Stomach (tissue), 4 donors: Measurements from ENCODE around the gene SNX33.

ENCODE experiments used
- CTCF ChIP-seq, 7 experiments: fragments of 450-650 bp in 4 of 7; fragments of 200-600 bp in 3 of 7; sonication (generic) in 3 of 7; IDR thresholded peaks; one replicate each; pipeline ENCODE4 v1.5.1; 2016 to 2019; ENCODE audit warnings: antibody characterized with exemption in 7 of 7, control low read depth in 2 of 7, mild to moderate bottlenecking in 1 of 7
- EP300 ChIP-seq: sonication (generic); formaldehyde crosslinking; IDR thresholded peaks from one replicate; pipeline ENCODE4 v1.6.1; 2017; ENCODE audit warnings: antibody characterized with exemption
- POLR2A ChIP-seq, 4 donors: fragments of 450-650 bp; IDR thresholded peaks; one replicate each; pipeline ENCODE4 v1.6.1; 2016; ENCODE audit warnings: antibody characterized with exemption in 4 of 4, control low read depth in 2 of 4, mild to moderate bottlenecking in 1 of 4, moderate library complexity in 1 of 4

GRCh38 chr15:75646112-75646943 is 1.4 kb upstream of the SNX33 start:
- TF ChIP-seq POLR2A (IDR thresholded peaks at IDR 0.05): no peak
- TF ChIP-seq CTCF (IDR thresholded peaks at IDR 0.05): no peak
- TF ChIP-seq EP300: no peak
